Activated T-cell treated with anti-CD3 and anti-CD28 coated beads for 1 hour (primary cell): ENCODE data around the gene TUBG2.
"Not testable (repeated sequence)": the region's sequence is repeated elsewhere in the genome, so short reads cannot be mapped to it uniquely, and the experiment has no call there.

Source experiments
- DNase-seq: peaks from one replicate; pipeline ENCODE4 v3.0.0-alpha.2; 2020; ENCODE audit warnings: low read depth

The TUBG2 gene

GRCh38 chr17:42655528-42655927, 3.6 kb upstream of the TUBG2 start:
- no peak for DNase-seq

- DNase-seq = no peak
Observed at GRCh38 chr17:42657824-42658588, 1.1 kb upstream of the TUBG2 start.

DNA sequence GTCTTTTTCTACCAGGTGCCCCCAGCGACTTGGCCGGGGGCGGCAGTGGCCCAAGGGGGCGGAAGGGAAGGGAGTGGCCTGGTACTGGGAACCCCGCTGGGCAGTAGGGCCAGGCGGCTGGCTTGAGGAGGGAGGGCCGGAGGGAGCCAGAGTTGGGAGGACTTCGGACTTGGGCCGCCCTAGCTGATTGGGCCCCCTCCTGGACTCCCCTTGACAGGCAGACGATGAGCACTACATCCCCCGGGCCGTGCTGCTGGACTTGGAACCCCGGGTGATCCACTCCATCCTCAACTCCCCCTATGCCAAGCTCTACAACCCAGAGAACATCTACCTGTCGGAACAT, 819 bp downstream of the TUBG2 start:
- DNase-seq = not testable (repeated sequence)

DNA sequence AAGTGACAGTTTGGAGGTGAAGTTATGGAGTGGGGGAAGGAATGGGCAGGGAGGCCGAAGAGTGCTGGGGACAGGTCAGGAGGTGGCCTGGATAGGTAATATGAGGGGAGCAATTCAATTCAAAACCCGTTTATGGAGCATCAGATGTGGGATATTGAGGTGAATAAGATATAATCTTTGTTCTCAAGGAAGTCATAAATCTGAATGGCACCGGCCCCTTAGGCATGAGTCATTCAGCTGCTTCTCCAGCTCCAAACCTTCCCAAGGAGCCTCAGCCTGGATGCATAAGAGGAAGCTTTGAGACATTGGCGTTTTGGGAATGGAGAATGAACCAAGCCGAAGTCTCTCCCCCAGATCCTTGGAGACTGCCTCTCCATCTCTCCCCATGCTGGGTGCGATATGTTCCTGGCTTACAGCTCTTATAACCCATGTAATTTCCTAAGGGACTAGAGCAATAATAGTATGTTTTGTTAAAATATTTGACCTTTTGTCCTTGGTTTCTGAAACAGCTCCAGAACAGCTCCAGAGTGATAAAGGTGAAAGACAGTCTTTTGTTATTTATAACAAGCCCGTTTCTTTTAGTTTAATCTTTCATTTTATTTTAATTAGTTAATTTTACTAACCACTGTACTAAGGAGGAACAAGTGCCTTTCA, 1.7 kb downstream of the TUBG2 start:
- no peak for DNase-seq

DNA sequence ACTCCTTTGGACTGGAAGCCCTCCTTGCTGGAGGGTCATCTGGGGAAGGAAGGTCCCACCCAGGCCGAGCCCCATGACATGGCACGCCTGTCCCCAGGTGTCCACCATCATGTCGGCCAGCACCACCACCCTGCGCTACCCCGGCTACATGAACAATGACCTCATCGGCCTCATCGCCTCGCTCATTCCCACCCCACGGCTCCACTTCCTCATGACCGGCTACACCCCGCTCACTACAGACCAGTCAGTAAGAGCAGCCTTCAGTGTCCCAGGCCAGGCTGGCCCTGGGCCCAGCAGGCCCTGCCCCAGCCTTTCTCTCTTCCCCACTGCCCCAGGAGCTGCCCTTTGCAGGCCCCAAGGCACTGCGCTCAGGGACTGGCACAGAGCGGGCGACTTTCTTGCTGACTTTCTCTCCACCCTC, 6.5 kb downstream of the TUBG2 start:
- DNase-seq = no peak

DNA sequence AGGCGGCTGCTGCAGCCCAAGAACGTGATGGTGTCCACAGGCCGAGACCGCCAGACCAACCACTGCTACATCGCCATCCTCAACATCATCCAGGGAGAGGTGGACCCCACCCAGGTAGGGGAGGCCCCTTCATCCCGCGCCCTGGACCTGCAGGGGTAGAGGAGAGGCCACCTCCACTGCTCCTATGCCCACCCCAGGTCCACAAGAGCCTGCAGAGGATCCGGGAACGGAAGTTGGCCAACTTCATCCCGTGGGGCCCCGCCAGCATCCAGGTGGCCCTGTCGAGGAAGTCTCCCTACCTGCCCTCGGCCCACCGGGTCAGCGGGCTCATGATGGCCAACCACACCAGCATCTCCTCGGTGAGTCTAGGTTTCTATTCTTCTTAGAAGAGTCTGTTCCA, 7.0 kb downstream of the TUBG2 start:
- not testable (repeated sequence) for DNase-seq

GRCh38 chr17:42667088-42667951, 8.2 kb downstream of the TUBG2 start:
- no peak for DNase-seq

GRCh38 chr17:42669705-42669976, 10.6 kb downstream of the TUBG2 start:
- no peak for DNase-seq

DNA sequence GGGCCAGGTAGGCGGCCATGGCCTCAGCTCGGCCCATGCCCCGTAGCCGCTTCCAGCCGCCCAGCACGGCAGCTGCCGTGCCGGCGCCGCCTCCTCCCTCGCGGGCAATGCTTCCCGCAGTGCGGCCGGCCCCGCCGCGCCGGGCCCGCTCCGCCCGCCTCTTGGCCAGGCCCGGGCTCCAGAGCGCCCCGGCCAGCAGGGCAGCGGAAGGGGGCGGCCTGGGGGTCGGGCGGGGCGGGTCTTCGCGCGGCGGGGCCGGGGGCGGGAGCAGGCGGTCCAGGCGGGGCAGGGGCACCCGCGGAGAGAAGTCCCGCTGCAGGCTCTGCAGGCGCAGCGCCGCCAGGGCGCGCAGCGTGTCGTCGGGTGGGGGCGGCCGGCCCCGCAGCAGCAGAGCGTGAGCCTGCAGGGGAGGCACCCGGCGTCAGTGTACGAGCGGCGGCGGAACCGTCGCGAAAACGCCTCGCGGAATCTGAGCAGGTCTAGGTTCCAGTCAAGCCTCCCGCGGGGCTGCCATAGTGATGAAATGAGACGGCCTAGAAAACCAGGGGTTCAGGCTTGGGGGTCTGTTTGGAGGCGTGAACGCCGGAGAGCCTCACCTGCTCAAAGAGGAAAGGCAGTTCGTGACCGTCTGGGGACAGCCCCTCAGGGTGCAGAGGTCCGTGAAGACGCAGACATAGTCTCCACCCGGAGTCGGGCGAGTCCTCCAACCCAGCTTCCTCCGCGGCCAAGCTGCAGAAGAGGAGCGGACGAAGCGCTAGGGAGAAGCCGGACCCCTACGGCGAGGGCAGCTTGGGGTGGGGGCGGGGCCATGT, 11.1 kb downstream of the TUBG2 start:
- no peak for DNase-seq

- no peak for DNase-seq
Observed at GRCh38 chr17:42670789-42671657, 11.9 kb downstream of the TUBG2 start.

- DNase-seq = no peak
Observed at GRCh38 chr17:42672038-42672437, 13.0 kb downstream of the TUBG2 start.

GRCh38 chr17:42673266-42673884, 14.3 kb downstream of the TUBG2 start:
- no peak for DNase-seq

DNA sequence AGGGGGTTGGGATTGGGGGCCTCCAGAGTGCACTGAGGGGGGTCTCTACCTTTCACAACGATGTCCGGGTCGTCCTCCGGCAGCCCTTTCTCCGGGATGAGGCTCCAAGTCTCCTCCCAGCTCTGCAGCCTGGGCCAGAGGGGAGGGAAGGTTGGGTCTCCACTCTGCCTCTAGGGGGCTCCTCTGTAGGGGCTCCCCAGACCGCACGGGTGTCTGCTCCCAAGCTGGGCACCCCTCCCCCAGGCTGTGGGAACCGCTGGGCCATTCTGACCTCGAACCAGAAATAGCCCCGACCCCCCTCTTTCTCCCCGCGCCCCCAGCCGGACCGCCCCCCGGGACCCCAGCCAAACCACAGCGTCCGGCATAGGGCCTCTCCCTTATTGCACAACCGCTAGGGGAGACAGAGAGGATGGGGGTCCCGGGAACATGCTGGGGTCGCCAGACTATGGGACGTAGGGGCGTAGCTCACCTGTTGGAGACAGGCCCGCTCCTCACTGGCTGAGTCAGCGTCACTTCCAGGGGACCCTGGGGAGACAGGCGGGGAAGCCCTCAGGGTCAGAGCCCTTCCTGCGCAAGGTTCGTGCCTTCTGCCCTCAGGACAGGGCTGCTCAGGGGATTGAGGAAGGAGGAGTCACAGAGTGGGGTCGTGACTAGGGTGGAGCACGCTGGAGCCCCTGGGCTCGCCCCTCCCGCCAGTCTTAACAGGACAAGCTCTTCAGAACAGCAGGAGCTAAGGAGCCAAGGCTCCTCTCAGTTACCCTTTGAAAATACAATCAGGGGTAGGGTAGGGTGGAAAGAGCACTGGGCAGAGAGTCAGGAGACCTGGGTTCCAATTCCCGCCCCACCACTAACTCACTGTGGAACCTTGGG, 15.0 kb downstream of the TUBG2 start:
- DNase-seq = no peak

GRCh38 chr17:42674755-42675347, 15.8 kb downstream of the TUBG2 start:
- DNase-seq = no peak

DNA sequence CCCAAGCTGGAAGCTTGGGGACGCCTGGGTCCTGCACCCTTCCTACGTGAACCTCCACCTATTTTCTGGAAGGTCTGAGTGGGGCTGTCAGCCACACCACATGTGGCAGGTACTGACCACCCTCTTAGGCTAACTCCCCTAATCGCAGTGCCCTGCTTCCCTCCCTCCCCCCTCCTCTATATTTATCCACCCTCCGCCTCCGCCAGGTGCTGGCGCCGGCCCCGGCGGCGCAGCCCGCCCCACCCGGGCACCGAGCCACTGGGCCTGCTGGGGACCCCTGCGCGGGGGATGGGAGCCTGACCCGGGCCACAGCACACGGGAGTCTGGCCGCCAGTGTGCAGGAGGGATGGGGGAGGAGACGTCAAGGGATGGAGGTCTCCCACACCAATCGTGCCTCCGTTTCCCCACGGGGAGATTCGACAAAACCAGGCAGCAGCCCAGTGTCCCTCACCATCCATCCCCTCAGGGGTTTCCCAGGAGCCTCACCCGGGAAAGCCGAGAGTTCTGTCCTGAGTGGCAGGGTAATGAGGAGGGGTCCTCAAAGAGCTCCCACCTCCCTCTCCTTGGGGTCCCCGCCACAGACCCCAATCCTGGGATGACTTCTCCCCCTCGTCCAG, 16.4 kb downstream of the TUBG2 start:
- no peak for DNase-seq

- no peak for DNase-seq
Observed at GRCh38 chr17:42675965-42676423, 16.9 kb downstream of the TUBG2 start.

- DNase-seq = no peak
Observed at GRCh38 chr17:42676424-42677011, 17.4 kb downstream of the TUBG2 start, which contains the start of gene PLEKHH3. TSS of gene PLEKHH3 (minus strand) at chr17:42676994. CDS start at chr17:42676563, 431 bp downstream.
